Motor neuron (in vitro differentiated cells): ENCODE data around the gene EPHA10. TPM values are rescaled to one million over a fixed set of nuclear protein-coding genes. Genes with fewer than 3 reads are reported as not detected.
A peak's percentile ranks its signal among the peaks of the same experiment; 100 is the strongest.

Experiments used
- ATAC-seq, 8 experiments: fragments of 200-7000 bp; cut with Tn5 transposase; replicated peaks in 6 of 8; 2 replicates each; pipeline ENCODE4 v1.8.0; 2021; ENCODE audit warnings: mild to moderate bottlenecking in 8 of 8, moderate library complexity in 8 of 8
- H3K27ac ChIP-seq, 2 donors: fragments of 250-450 bp; sonication (Bioruptor Pico); 2 replicates each; pipeline ENCODE4 v1.9.0; 2021; ENCODE audit warnings: antibody characterized with exemption in 2 of 2, mild to moderate bottlenecking in 2 of 2, moderate library complexity in 1 of 2
- H3K4me1 ChIP-seq, 2 donors: fragments of 250-450 bp; sonication (Bioruptor Pico); replicated peaks in 1 of 2; 2 replicates each; pipeline ENCODE4 v1.6.1; 2021; ENCODE audit warnings: antibody characterized with exemption in 2 of 2, mild to moderate bottlenecking in 2 of 2, moderate library complexity in 1 of 2
- H3K4me3 ChIP-seq, 5 donors: fragments of 250-450 bp; sonication (Bioruptor Pico); 2 replicates each; pipeline ENCODE4 v1.9.0; 2021; ENCODE audit warnings: antibody characterized with exemption in 5 of 5, mild to moderate bottlenecking in 5 of 5, moderate library complexity in 4 of 5
- WGBS, 10 experiments: fragments of 450-650 bp; shearing (Covaris generic); methylation state at CpG; one replicate each; pipeline ENCODE4 v1.0.0; 2022; 5-methylcytosine and 5-hydroxymethylcytosine counted together
- in situ Hi-C, 9 experiments: fragments of 400-800 bp; cut with MboI; loops; one replicate each; pipeline ENCODE4 v1.15.0; 2021; ENCODE audit warnings: low sequenced_read_pairs in 9 of 9, low pct_unique_long_range_greater_than_20kb in 2 of 9; ENCODE audit not compliant: unreplicated experiment in 9 of 9
- total RNA-seq, 8 experiments: library from RNA; unstranded; fragments of 300-600 nt; gene quantifications; 2 replicates each; pipeline versions ENCODE4 v1.2.3 to v1.2.4, GENCODE V29; 2022

EPHA10 gene
- total RNA-seq, 8 experiments from 2014 or later, result 0.31 to 5.4 (median 2.6) TPM

GRCh38 chr1:37714689-37715088 is 50.2 kb downstream of the EPHA10 start:
- in situ Hi-C loops, result no loop called here
- Histone ChIP-seq H3K4me3 (no peak overlapping the region), H3K27ac (no peak overlapping the region), H3K4me1 (no peaks in the 10 kb centered on the region)
- ATAC-seq, result no peak
- 64 to 100% (median 85%) methylated on average over 2 to 4 of the region's 4 CpGs; no CpG with 5 or more reads in 3 of the 10 experiments for WGBS, 10 experiments

DNA sequence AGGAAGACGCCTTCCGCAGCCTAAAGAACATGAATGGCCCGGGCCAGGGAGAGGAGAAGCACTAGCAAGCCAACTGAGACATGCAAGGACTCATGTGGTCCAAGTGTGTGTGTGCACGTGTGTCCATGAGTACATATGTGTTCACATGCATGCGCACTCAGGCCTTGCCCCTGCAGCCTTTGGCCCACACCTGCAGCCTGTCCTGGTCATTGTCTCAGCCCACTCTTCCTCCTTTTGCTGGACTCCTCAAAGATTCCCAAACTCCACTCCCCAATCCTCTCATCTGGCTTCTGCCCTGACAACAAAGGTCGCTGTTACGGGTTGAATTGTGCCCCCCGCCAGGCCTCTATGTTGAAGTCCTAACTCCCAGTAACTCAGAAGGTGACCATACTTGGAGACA is 50.7 kb downstream of the EPHA10 start:
- no peak for ATAC-seq
- Histone ChIP-seq H3K4me1 (no peaks in the 10 kb centered on the region), H3K27ac (no peak overlapping the region), H3K4me3 (no peak overlapping the region)
- WGBS, 10 experiments, result 65 to 100% (median 70%) methylated on average over 4 to 8 of the region's 8 CpGs; no CpG with 5 or more reads in 5 of the 10 experiments
- in situ Hi-C loops, result no loop called here

GRCh38 chr1:37708471-37708870 is 56.4 kb downstream of the EPHA10 start:
- no peak for ATAC-seq
- H3K4me1 ChIP-seq, result no peaks in the 10 kb centered on the region
- H3K27ac ChIP-seq, result no peak overlapping the region
- no peak overlapping the region for H3K4me3 ChIP-seq
- 44 to 100% (median 89%) methylated on average over 1 to 3 of the region's 4 CpGs; no CpG with 5 or more reads in 4 of the 10 experiments for WGBS, 10 experiments
- in situ Hi-C loops, result no loop called here

DNA sequence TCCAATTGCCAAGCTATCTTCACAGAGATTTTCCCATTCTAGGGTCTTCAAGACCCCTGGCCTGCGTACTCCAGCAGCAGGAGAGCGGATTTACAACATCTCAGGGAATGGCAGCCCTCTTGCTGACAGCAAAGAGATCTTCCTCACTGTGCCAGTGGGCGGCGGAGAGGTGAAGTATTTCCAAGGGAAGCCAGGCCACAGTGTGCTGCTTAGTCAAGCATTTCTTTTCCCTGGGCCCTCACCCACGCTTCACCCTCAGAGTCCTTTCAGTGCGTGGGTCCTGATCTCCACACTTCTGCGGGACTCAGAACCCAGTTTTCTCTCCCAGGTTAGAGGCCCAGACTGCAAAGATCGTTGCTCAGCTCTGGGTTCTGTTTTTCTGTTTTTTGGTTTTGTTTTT is 59.5 kb downstream of the EPHA10 start:
- no peaks in the 10 kb centered on the region for H3K4me1 ChIP-seq

DNA sequence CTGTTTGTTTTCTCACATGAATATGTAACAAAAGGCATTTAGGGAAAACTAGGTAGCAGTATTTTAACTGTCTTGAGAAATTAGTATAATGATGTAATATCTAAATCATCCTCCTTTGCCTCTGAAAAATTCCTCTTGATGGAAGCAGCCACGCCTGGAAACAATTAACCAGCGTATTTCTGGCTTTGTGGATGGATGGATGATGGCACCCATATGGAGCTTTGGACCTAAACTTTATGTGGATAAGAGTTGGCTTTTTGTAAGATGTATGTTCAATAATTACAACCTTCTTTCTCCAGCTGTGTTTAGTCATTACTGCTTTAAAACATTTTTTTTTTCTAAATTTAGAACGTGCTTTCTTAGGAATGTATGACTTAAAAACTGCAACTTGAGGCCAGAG is 60.0 kb downstream of the EPHA10 start:
- ATAC-seq, result peak in 1 of 8 experiments; percentile 26
- H3K4me3 ChIP-seq, result no peak overlapping the region
- in situ Hi-C loops, result no loop called here
- no peak overlapping the region for H3K27ac ChIP-seq
- 0 to 96% (median 70%) methylated on average over 1 to 3 of the region's 3 CpGs; no CpG with 5 or more reads in 2 of the 10 experiments for WGBS, 10 experiments
- no peaks in the 10 kb centered on the region for H3K4me1 ChIP-seq

More for the DNA sequence above, 59.5 kb downstream of the EPHA10 start:
- H3K4me3 ChIP-seq, result no peak overlapping the region
- WGBS, 10 experiments, result 37 to 100% (median 86%) methylated on average over 1 to 8 of the region's 8 CpGs; no CpG with 5 or more reads in 1 of the 10 experiments
- in situ Hi-C loops, result no loop called here
- no peak overlapping the region for H3K27ac ChIP-seq
- ATAC-seq, result peak in 1 of 8 experiments; percentile 47

GRCh38 chr1:37703061-37703460 is 61.9 kb downstream of the EPHA10 start:
- H3K4me1 ChIP-seq, result no peaks in the 10 kb centered on the region
- no peak overlapping the region for H3K27ac ChIP-seq
- 86 to 100% (median 96%) methylated on average over 2 to 12 of the region's 14 CpGs; no CpG with 5 or more reads in 4 of the 10 experiments for WGBS, 10 experiments
- H3K4me3 ChIP-seq, result no peak overlapping the region
- ATAC-seq, result no peak
- in situ Hi-C loops, result no loop called here

DNA sequence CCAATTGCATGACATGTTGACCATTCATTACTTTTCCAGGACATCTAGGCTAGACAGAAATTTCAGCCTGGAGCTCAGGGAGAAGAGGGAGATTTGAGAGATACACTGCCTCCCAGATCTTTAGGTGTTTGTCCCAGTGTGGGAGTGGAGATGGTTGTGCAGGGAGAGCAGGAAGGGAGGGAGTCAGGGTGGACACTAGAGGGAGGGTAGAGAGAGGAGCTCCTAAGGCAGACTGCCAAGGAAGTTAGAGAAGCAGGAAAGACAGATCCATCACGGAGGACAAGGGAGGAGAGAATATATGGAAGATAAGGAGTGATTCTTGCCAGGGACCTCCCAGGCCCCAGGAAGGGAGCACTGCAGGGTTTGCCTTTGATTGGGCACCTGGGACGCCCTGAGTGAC is 63.9 kb downstream of the EPHA10 start:
- WGBS, 10 experiments, result 43 to 100% (median 81%) methylated on average over 1 to 2 of the region's 2 CpGs; no CpG with 5 or more reads in 2 of the 10 experiments
- H3K27ac ChIP-seq, result no peak overlapping the region
- no peak overlapping the region for H3K4me3 ChIP-seq
- in situ Hi-C loops, result no loop called here
- H3K4me1 ChIP-seq, result no peaks in the 10 kb centered on the region
- peak in 1 of 8 experiments; percentile 60 for ATAC-seq

DNA sequence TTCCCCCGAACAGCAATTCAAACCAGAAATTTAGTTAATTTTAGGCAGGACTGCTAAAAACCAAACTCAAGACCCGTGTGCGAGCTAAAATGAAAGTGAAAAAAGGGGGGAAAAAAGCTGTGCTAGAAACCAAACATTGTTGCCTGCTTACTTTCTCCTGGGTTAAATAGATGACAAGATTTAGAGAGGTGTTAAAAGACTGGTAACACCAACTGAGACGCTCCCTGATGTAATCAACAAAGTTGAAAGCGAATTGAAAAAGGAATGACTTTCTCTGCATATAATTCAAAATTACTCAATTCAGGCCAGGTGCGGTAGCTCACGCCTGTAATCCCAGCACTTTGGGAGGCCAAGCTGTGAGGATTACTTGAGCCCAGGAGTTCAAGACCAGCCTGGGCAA is 65.8 kb downstream of the EPHA10 start:
- Histone ChIP-seq H3K27ac (no peak overlapping the region), H3K4me3 (no peak overlapping the region), H3K4me1 (no peaks in the 10 kb centered on the region)
- in situ Hi-C loops, result loop anchor here in 3 of 9 experiments (25.0 kb wide), 4 partner anchors 187 to 1187 kb away; partner anchors contain the start of genes MEAF6 (in 1 of the 3) and ZC3H12A (in 1 of the 3)
- WGBS, 10 experiments, result 87 to 100% (median 94%) methylated on average over 3 to 7 of the region's 7 CpGs
- ATAC-seq, result no peak

DNA sequence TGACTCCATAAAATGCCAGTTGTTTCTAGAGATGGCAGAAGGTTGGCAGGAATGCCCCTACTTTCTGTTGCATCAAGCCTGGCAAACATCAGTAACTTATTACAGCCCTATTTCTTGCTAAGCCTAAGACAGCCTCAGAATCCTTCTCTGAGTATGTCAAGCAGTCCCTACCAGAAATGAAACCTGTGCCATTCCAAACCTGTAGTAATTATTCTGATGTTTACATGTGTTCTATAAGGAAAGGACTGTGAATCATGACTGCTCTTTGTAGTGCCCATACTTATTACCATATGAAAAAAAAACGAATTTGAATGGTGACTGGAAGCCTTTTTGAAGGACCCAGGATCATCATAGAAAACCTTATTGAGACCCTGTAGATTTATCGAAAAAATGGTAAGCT is 67.2 kb downstream of the EPHA10 start:
- H3K4me3 ChIP-seq, result no peak overlapping the region
- no peak overlapping the region for H3K27ac ChIP-seq
- in situ Hi-C loops, result loop anchor here in 3 of 9 experiments (25.0 kb wide), 4 partner anchors 185 to 1185 kb away; partner anchors contain the start of genes MEAF6 (in 1 of the 3) and ZC3H12A (in 1 of the 3)
- 20 to 78% (median 58%) methylated on average over 1 to 2 of the region's 2 CpGs; no CpG with 5 or more reads in 2 of the 10 experiments for WGBS, 10 experiments
- H3K4me1 ChIP-seq, result no peaks in the 10 kb centered on the region
- ATAC-seq, result no peak

GRCh38 chr1:37697090-37697489 is 67.8 kb downstream of the EPHA10 start:
- in situ Hi-C loops, result loop anchor here in 3 of 9 experiments (25.0 kb wide), 4 partner anchors 185 to 1185 kb away; partner anchors contain the start of genes MEAF6 (in 1 of the 3) and ZC3H12A (in 1 of the 3)
- Histone ChIP-seq H3K4me1 (no peaks in the 10 kb centered on the region), H3K4me3 (no peak overlapping the region), H3K27ac (no peak overlapping the region)
- ATAC-seq, result no peak
- WGBS, 10 experiments, result 13 to 100% (median 96%) methylated on average over 1 to 2 of the region's 2 CpGs; no CpG with 5 or more reads in 1 of the 10 experiments

DNA sequence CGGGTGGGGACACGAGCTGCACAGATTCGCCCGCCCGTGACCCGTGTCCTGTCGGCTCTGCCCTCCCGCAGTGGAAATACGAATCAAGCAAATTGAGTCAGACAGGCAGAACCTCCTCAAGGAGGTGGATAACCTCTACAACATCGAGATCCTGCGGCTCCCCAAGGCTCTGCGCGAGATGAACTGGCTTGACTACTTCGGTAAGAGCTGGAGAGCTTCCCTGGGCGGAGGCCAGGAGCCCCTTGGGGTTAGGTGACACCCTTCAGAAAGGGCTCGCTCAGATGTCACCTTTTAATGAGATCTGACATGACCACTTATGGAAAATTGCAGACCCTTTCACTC is 72.1 kb downstream of the EPHA10 start:
- Histone ChIP-seq H3K27ac (peak overlapping the region in 1 of 2 donors; percentile 35), H3K4me3 (peak overlapping the region; percentile 47 to 83 (median 71)), H3K4me1 (peaks cover 8 to 13% of the 10 kb centered on the region in 2 donors)
- no peak for ATAC-seq
- 2 to 20% (median 8%) methylated on average over 1 to 7 of the region's 16 CpGs; no CpG with 5 or more reads in 5 of the 10 experiments for WGBS, 10 experiments
- in situ Hi-C loops, result loop anchor here in 3 of 9 experiments (25.0 kb wide), 4 partner anchors 181 to 1181 kb away; partner anchors contain the start of genes MEAF6 (in 1 of the 3) and ZC3H12A (in 1 of the 3)

- Histone ChIP-seq H3K27ac (peak within 1 kb of the TSS in 1 of 2 donors; percentile 35), H3K4me1 (peaks cover 8 to 13% of the 10 kb centered on the region in 2 donors), H3K4me3 (peak within 1 kb of the TSS; percentile 47 to 83 (median 71))
- ATAC-seq, result peak; percentile 77 to 91 (median 90)
- 0 to 8% (median 0%) methylated on average over 1 to 20 of the region's 54 CpGs; no CpG with 5 or more reads in 5 of the 10 experiments for WGBS, 10 experiments
- in situ Hi-C loops, result loop anchor here in 3 of 9 experiments (25.0 kb wide), 4 partner anchors 180 to 1180 kb away; partner anchors contain the start of genes MEAF6 (in 1 of the 3) and ZC3H12A (in 1 of the 3)
These were observed 72.7 kb downstream of the EPHA10 start, which contains the start of gene CDCA8 for GRCh38 chr1:37692078-37692833. CDCA8 (plus strand) TSS chr1:37692516; CDS start chr1:37692691, 175 bp downstream.
